ENCODE measurements around the gene LRRC63.
"Not testable (repeated sequence)": the region's sequence is repeated elsewhere in the genome, so short reads cannot be mapped to it uniquely, and the experiment has no call there.

LRRC63 gene, protein sequence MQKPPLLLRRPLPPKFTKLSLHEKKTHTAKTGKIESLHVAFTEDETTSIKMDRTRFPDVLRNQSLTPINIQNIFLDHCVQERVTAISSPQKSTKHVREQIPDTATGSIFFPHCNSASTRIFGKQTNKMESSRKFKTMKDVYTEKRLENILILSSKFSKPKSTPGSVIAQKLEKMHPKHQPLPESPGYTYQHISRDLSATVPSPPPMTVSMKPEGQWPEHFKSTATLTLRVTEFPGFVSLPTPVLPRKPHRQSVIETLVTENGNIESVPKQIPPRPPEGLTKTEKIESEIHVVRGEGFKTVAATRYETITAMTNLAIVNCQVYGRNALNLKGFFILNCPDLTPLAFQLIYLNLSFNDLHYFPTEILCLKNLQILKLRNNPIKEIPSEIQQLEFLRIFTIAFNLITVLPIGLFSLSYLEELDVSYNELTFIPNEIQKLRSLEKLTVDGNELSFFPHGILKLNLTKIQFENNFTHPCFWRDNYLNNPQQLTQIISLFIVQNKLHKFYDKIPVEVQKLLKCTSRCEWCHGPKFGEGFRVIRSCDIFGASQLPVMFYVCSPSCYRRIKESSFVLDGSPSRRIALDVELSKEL

DNA sequence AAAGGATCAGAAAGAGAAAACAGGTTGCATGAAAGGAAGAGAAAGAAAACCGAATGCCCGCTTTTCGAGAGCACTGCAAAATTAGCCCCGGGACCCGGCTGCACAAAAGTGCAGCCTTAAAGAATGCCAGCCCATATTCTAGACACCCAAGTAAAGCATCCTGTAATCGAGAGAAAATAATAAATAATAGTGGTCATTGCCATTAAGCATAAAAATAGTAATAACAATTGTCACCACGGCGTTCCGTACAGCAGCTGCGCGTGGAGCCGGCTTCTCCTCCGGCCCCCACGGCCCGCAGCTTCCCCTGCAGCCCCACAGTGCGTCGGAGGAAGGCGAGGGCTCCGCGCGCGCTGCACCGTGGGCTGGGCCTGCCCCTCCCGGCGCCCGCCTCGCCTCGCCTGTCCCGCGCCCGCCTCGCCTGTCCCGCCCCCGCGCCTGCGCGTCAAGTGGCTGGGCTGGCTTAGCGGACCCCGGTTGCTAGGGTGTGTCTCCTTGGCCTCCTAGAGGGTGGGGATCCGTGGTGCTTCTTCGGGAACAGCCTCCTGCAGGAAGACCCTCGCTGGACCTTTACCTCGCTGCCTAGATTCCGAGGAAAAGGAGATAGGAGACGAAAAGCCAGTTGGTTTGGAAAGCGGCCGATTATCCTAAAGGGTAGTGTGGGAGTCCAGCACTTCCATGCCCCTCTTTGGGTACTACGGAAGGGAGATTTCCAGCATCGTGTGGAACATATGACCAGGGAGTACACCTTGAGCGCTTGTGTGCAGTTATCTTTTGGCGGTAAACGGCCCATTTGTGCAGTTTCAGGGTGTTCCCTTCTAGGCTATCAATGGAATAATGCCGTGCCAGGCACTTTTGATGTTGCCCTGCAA, at the start of gene LRRC63:
Gene LRRC63, plus strand, starts transcription at position 446 of the 869 bp plus-strand sequence. CDS start 1,107 bp downstream, outside the sequence.
- peak; percentile 83 for DNase-seq

DNA sequence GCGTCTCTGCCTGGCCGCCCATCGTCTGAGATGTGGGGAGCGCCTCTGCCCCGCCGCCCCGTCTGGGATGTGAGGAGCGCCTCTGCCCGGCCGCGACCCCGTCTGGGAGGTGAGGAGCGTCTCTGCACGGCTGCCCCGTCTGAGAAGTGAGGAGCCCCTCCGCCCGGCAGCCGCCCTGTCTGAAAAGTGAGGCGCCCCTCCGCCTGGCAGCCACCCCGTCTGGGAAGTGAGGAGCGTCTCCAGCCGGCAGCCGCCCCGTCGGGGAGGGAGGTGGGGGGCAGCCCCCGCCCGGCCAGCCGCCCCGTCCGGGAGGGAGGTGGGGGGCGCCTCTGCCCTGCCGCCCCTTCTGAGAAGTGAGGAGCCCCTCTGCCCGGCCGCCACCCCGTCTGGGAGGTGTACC, 49.0 kb upstream of the LRRC63 start:
- DNase-seq = not testable (repeated sequence)

DNA sequence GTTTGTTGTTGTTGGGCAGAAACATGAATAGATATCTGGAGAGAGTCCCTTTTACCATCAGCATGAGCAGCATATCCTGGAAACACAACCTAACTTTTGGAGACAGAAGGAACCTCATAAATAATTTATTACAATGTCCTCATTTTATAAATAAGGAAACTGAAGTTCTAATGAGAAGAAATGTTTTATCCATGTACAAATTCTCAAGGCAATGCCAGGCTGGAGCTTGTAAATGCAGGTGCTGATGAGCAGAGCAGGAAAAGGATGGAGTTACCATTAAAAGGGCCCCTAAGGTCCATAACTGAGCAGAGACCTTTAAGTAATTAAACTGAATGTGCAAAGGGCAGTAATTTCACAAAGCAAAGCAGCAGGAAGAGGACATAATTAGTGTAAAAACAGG, 47.1 kb upstream of the LRRC63 start:
- no peak for DNase-seq

DNA sequence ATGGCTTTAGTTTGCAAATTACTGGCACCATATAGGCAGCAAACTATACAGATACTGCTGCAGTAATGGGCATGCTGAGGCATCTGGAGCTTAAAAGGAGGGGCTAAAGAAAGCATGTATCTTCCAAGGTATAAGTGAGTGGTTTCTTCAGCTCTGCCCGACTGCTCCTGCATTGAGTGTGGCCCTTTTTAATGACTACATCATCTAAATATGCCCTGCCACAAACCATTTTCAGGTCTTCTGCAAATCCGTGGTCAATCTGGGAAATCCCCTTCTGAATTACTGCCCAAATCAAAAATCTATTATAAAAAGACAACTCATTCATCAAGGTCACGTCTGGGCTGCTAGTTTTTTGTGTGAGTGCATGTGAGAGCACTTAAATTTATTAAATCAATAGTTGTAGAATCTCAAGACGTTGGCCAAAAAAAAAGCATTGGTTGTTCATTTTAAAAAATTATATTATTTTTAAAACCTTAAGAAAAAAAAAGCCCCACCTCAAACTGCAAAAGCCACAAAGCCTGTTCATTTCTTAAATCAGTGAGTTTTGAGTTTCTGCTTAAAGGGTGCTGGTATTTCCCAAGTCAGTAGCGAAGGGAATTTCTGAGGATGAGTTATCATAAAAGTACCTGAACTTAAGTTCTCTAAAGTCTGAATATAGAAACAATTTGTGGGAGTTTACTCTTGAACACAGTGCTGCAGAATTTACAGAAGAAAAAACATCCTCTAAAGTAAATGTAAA, 46.1 kb upstream of the LRRC63 start:
- DNase-seq = peak; percentile 65

DNA sequence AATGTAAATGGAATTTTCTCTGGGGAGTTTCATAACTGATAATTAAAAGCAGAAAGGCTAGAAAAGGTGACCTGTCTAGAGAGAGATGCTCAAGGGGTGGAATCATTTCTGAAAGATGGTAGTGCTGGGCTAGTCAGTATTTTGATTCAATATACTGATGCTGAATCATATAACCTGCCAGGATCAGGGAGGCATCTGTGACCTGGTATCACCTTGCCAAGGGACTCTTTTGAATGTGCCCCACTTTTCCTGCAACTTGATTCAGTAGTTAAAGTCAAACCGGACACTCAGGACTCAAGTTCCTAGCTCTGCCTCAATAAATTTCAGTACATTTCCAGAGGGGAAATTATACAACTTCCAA, 45.5 kb upstream of the LRRC63 start:
- DNase-seq = no peak

DNA sequence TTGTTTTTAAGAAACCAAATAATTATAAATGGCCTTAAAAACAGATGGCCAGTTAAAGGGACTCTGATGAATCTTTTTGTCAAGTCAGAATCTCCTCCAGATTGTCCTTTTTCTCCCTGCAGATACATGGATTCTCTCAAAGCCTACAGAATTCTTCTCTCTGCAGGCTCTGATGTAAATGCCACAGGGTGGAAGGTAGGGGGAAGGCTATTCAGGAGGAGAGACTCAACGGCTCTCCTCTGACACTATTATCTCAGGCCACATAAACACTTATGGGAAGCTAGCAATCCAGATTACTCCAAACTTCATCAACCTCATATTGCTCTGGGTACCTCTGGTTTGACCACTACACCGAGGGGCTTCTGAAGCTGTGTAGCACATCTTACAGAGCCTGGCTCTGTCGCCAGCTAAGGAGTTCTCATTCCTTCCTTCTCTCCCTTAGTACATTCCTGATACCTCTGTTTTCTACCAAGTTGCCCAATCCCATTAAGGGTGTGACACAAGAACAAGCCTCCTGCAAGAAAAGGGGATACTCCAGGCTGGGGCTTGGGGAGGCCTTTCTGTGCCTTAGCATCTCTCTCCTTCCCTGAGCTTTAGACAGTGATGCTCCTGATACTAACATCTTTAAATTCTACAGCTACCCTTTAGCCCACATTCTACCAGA, 44.6 kb upstream of the LRRC63 start:
- no peak for DNase-seq

DNA sequence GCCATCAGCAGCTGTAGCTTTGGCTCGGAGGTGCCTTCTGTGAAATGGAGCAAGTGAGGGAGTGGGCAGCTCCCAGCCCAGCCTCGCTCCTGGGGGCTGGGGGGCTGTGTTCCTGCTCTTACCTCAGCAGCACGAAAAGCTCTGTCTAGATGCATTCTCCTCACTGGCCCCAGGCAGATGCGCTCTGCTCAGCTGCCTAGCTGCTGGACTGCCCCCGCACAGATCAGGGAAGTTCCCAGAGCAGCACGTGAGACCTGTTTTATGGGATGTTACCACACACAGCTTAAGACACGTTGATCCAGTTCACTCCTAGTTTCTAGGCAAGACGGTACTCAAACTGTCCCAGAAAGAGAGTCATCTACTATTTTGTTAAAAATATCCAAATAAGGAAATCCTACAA, 43.4 kb upstream of the LRRC63 start:
- peak; percentile 76 for DNase-seq

DNA sequence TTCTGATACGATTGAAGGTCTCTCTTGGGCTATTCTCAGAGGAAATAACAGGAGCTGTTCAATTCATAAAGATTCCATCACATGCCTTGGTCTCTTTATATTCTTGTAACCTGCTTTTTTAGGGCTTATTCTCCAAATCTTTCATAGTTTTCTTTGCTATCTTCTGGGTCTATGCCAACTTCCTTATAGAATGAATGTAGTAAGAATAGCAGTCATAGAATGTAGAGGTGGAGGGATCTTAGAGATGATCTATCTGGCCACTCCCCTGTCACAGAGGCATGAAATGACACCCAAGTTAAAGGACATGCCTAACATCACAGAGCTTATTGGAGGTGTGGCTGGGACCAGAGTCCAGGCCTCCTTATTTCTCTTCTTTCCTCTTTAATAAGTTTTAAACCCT, 42.9 kb upstream of the LRRC63 start:
- no peak for DNase-seq

DNA sequence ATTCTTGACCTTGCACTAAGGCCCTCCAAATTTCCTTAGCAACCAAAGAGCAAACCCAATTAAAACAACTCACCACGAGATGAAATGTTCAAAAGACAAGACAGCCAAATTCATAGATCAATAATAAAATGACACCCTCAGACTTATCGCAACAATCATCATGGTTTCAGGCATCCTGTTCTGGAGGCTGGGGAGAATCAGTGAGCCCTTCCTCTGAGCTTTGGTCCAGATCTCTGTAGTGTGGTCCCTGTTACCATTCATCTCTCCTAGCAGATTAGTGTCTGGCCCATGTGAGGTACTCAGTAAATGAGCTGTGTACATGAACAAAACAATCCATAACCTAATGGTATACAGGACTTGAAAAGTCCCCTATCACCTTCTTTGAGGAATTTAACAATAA, 42.0 kb upstream of the LRRC63 start:
- no peak for DNase-seq

DNA sequence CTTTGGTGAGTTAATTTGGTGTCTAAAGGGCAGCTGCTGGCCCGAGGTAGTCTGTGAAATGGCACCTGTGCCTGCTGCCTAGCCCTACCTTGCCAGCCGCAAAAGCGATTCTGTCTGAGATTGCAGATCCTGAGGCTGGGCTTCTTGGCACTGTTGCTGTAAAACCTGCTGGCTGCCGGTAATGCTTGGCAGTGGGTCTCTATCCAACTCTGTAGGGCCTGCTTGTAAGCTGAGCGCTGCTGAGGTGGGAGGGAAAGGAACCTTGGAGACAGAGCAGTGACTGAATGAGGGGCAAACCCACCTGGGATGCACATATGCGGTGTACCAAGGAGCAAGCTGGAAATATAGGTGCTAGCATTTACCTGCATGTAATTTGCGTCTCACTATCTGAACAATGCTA, 41.5 kb upstream of the LRRC63 start:
- DNase-seq = no peak

DNA sequence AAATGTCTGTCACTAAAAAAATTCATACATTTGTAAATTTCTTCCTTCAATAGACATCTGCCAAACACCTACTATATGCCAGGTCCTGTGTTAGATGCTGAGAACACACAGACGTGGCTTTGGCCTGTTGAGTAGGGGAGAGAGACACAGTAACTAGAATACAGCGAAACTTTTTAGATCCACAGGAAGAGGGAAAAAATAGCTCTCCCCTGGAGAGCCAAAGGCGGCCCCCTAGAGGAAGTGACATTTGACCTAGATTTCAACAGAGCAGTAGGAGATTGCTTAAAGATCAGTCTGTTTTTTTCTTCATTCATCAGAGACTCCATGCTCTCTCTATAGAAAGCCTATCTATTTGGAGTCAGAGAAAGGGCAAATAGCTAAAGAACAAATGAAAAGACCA, 41.0 kb upstream of the LRRC63 start:
- no peak for DNase-seq

DNA sequence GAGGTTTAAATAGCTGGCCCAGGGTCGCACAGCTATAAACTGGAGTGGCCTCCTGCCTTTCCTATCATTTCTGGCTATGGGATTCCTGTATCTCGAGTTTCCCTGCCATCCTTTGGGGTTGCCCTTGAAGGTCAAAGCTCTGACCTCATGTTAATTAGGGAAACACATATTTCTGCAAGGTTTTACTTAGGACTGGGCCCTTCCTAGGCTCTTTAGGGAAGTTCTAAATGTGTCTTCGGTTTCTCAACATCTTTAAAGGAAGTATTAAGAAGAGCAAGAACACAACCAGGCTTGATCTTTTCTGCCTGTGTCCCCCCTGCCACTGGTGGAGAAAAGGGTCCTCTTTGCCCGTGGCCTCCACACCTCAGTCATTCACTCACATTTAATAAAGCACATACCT, 40.5 kb upstream of the LRRC63 start:
- DNase-seq = no peak

DNA sequence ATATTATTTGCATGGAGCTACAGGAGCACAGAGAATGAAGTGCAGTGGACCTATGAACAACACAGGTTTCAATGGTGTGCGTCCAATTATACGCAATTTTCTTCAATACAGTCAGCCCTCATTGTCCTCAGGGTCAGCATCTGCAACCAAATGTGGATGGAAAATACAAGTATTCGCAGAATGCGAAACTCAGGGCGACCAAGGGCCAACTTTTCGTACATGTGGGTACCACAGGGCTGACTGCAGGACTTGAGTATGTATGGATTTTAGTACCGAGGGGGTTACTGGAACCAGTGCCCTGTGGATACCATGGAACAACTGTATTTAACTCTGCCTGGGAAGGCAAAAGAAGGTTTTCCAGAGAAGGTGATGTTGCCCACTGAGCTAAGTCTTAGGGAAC, 40.0 kb upstream of the LRRC63 start:
- no peak for DNase-seq

DNA sequence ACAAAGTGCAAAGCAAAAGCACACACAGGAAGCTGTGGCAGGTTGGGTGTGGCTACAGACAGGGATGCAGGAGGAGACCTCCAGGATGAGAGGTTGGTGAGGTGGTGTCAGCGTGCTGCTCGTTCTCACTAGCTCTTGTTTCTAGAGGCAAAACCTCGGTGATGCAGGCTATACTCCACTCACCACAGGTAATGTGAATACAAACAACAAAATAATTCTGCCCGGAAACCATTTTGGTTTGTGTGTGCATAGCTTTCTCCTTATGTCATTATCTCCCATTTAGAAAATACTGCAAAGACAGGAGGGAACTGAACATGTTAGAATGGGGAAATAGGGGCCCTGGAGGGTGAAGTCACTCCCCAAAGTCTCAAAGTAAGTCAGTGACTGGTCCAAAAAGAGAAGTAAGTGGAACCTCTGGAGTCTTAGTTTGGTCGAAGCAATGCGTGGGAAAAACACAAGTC, 39.2 kb upstream of the LRRC63 start:
- peak; percentile 34 for DNase-seq

DNA sequence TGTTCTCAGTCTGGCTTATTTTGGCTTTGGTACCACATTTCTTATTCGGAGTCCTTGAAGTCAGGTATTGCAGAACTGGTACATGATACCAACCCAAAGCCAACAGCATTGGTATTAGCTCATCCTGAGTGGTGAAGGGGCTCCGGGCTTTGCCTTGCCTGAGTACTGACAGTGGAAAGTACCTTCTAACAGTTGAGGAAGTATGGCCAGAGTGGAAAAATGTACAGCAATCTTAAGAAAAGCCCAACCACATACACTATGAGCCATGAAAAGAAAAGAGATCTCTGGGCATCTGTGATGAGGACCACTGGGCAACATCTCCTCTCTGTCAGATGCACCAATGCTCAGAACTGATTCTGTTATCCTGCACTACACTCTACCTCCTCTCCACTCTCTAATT, 38.1 kb upstream of the LRRC63 start:
- peak; percentile 42 for DNase-seq

DNA sequence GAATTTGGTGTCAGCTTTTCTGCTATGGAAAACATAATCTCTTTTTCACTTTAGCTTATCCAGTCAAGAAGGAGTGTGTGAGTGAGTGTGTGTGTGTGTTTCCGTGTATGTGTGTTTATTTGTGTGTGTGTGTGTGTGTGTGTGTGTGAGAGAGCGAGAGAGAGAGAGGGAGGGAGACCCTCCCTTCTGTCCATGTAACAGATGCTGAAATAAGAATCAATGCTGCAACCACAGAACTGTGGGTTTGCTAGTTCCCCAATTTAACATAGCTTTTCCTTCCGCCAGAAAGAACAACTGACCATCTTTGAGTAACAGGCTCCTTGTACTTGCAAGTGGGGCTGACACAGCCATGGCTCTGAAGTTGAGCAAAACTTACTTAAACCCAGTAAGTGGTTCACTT, 35.0 kb upstream of the LRRC63 start:
- no peak for DNase-seq

DNA sequence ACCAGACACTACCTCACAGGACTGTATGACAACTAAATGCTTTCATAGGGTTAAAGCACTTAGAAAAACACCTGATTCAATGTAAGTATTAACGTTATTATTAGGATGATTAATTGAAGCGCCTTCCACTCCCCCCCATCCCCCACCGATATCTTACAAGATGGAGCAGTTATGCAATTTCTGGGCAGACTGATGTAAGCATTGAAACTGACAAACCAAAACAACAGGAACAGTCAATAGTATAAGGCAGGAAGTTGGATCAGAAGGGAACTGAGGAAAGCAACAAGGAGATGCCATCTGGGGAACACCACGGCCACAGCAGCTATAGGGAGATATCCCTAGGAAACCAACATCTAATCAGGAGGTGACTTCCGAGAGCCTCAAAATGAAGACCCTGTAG, 33.6 kb upstream of the LRRC63 start:
- no peak for DNase-seq

DNA sequence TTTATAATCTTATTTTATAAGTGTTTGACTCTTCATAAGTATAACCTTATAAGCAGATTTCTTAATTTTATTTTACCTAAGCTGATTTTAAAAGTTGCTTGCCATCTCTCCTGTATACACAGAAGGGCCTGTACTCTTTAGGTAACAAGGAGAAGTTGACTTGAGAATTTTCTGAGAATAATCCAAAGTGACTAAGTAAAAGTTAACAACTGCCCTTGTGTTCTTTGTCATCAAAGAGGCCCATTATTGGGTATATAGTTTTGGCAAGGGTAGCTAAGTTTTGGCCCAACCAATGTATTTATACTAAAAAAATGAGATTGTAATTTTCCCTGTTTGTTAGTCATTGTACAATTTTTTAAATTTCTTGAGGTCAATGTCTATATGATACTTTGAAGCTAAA, 32.9 kb upstream of the LRRC63 start:
- no peak for DNase-seq

DNA sequence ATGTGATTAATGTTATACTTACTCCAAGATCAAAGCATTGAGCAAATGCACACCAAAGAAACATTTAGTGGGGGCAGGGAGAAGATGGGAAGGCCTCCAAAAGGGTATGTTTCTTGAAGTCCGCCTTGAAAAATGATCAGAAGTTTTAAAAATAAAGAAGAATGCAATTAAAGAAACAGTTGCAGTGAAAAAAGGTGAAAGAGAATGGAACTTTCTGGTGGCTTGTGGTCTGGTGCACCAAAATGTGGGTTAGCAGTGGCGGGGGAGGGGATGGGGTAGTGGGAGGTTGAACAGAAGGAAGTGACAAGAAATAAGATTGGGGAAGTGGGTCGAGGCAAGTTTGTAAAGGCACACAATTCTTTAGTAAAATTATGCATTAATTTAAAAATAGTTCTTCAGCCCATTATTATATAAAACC, 32.2 kb upstream of the LRRC63 start:
- peak; percentile 78 for DNase-seq

DNA sequence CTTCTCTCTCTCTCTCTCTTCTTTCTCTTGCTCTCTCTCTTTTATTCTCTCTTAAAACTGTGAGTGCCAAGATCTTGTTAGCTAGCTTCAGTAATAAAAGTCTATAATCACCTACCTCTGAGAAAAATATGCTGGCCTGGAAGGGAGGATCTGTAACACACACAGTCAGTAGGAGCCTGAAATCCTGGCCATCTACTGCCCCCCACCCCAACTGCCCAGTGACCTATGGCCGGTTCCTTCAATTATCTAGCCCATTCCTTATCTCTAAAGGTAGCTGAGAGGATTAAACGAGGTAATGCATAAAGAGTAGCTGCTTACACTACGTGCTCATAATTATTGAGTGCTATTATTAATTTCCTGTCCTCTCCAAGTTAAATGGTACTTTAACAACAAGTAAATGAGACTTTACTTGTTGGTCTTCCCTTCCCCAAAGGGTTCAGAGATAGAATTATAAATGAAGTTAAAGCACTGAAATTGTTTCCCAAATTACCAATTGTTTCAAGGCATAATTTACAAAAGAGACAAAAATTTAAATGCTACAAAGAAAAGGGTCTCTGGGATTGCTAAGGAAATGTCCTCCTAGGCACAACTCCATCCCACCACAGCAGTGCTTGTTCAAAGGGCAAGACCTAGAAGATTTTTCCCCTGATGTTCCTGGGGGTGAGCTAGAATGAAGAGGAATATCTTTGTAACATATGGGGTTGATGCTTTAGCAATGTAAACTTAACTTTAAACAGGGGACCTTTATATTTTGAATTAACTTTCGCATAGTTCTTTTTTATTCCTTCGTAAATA, 31.6 kb upstream of the LRRC63 start:
- DNase-seq = no peak

DNA sequence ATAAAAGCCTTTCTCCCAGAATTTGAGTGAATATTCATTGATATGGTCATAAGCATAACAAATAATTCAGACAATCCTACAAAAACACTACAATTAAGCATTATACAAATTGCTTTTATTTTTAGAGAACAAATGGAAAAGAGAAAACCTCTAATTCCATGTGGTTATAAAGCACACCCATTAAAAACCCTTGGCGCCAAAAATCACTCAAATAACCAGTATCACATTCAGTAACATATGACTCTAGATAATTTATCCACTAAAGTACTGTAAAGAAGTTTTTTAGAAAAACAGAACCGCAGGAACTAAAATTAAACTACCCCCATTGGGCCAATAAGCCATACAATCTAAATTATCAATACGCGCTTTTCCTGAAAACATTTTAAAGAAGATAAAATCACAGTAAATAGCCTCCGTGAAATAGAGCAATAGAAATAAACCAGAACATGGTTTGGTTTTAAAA, 30.3 kb upstream of the LRRC63 start:
- no peak for DNase-seq
